SU-DHL-6 (cell line): Measurements from ENCODE around the gene LRFN2.

Source experiments
- H2AFZ ChIP-seq: fragments of 200-600 bp; sonication (generic); 2 replicates; pipeline ENCODE4 v1.6.1; 2014; ENCODE audit warnings: low read depth, mild to moderate bottlenecking, moderate library complexity, mixed read lengths, antibody characterized with exemption, low read length; ENCODE audit not compliant: severe bottlenecking
- H3F3A ChIP-seq: fragments of 200-600 bp; shearing (Covaris generic); 2 replicates; pipeline ENCODE4 v1.6.0; 2016; ENCODE audit warnings: antibody characterized with exemption, mild to moderate bottlenecking; ENCODE audit not compliant: insufficient read depth
- H3K27ac ChIP-seq: fragments of 200-600 bp; sonication (generic); 2 replicates; pipeline ENCODE4 v1.5.1; 2016; ENCODE audit warnings: low read depth, mild to moderate bottlenecking, low read length, moderate library complexity, mixed read lengths
- H3K27me3 ChIP-seq: fragments of 200-600 bp; sonication (generic), shearing (Covaris generic); 2 replicates; pipeline ENCODE4 v1.6.0; 2014; ENCODE audit warnings: mild to moderate bottlenecking, low read length
- H3K36me3 ChIP-seq: fragments of 200-600 bp; sonication (generic); 2 replicates; pipeline ENCODE4 v1.6.1; 2014; ENCODE audit warnings: mild to moderate bottlenecking, low read length, mixed read lengths
- H3K4me2 ChIP-seq: fragments of 300-600, 200-600 bp; shearing (Covaris generic), sonication (generic); 2 replicates; pipeline ENCODE4 v1.6.0; 2014; ENCODE audit warnings: low read length, low read depth, mild to moderate bottlenecking; ENCODE audit not compliant: poor library complexity, severe bottlenecking
- H3K4me3 ChIP-seq: fragments of 200-600 bp; sonication (generic); 2 replicates; pipeline ENCODE4 v1.5.1; 2014; ENCODE audit warnings: antibody characterized with exemption, low read length, mild to moderate bottlenecking, mixed read lengths; ENCODE audit not compliant: insufficient read depth, poor library complexity, severe bottlenecking
- H3K79me2 ChIP-seq: fragments of 200-600 bp; sonication (generic); 2 replicates; pipeline ENCODE4 v1.6.1; 2014; ENCODE audit warnings: mild to moderate bottlenecking, low read length, moderate library complexity; ENCODE audit not compliant: insufficient read depth
- H3K9ac ChIP-seq: fragments of 200-600 bp; sonication (generic); 2 replicates; pipeline ENCODE4 v1.7.0; 2014; ENCODE audit warnings: mild to moderate bottlenecking, low read length
- H3K9me2 ChIP-seq: fragments of 200-600 bp; sonication (generic); replicated peaks from 2 replicates; pipeline ENCODE4 v1.6.1; 2014; ENCODE audit warnings: low read length; ENCODE audit not compliant: insufficient read depth
- H3K9me3 ChIP-seq: fragments of 200-600 bp; sonication (generic); 2 replicates; pipeline ENCODE4 v1.6.1; 2014; ENCODE audit warnings: low read length, mixed read lengths; ENCODE audit not compliant: insufficient read depth
- H4K20me1 ChIP-seq: fragments of 200-600 bp; sonication (generic); 2 replicates; pipeline ENCODE4 v1.6.1; 2014; ENCODE audit warnings: low read depth, mild to moderate bottlenecking, antibody characterized with exemption, low read length, moderate library complexity, mixed read lengths
- EZH2phosphoT487 ChIP-seq: fragments of 200-600 bp; sonication (generic), shearing (Covaris generic); conservative IDR thresholded peaks from 2 replicates; pipeline ENCODE4 v1.6.1; 2018; ENCODE audit warnings: mild to moderate bottlenecking, antibody characterized with exemption, low read length, moderate library complexity, mixed read lengths
- TF ChIP-seq, protein P1 (sequence below): fragments of 200-600 bp; sonication (generic); IDR thresholded peaks from one replicate; pipeline ENCODE4 v1.5.1; 2017; ENCODE audit warnings: antibody characterized with exemption, mild to moderate bottlenecking, low read length, moderate library complexity; ENCODE audit not compliant: insufficient read depth, poor library complexity, severe bottlenecking

Gene LRFN2

DNA sequence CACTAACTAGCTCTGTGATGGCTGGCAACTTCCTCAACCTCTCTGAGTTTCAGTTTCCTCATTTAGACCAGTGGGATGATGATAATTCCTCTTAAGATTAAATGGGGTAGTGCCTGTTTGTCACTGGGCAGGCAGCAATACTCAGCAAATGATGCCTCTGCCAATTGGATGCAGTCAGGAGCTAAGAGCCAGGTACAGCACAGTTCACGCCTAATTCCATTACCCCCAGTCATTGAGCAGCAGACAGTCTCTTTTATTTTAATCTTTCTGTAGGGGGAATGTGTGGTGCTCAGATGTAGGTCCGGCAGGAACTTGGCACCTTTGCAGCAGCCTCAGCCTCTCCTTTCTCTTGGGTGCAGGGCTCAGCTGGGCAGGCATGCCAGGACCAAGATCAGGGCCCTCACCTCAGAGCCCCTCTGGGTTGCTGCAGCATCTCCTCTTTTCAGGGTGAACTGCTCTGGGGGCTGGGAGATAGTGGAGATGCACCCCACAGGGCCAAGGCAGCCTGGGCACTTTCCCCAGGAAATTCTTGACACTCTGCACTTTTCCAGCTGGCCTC, 243.8 kb downstream of the LRFN2 start:
- Histone ChIP-seq H2AFZ (no peak overlapping the region), H3K36me3 (no peaks in the 10 kb centered on the region), H3K9ac (no peak overlapping the region), H3K79me2 (no peaks in the 10 kb centered on the region), H3K4me3 (no peak overlapping the region), H3F3A (no peaks in the 10 kb centered on the region), H4K20me1 (no peaks in the 10 kb centered on the region), H3K9me2 (no peaks in the 10 kb centered on the region), H3K4me2 (no peak overlapping the region), H3K9me3 (no peaks in the 10 kb centered on the region), H3K27me3 (no peaks in the 10 kb centered on the region), H3K27ac (no peak overlapping the region)
- TF ChIP-seq, protein P1, sequence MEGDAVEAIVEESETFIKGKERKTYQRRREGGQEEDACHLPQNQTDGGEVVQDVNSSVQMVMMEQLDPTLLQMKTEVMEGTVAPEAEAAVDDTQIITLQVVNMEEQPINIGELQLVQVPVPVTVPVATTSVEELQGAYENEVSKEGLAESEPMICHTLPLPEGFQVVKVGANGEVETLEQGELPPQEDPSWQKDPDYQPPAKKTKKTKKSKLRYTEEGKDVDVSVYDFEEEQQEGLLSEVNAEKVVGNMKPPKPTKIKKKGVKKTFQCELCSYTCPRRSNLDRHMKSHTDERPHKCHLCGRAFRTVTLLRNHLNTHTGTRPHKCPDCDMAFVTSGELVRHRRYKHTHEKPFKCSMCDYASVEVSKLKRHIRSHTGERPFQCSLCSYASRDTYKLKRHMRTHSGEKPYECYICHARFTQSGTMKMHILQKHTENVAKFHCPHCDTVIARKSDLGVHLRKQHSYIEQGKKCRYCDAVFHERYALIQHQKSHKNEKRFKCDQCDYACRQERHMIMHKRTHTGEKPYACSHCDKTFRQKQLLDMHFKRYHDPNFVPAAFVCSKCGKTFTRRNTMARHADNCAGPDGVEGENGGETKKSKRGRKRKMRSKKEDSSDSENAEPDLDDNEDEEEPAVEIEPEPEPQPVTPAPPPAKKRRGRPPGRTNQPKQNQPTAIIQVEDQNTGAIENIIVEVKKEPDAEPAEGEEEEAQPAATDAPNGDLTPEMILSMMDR, result no peak
- no peak for TF ChIP-seq EZH2phosphoT487

DNA sequence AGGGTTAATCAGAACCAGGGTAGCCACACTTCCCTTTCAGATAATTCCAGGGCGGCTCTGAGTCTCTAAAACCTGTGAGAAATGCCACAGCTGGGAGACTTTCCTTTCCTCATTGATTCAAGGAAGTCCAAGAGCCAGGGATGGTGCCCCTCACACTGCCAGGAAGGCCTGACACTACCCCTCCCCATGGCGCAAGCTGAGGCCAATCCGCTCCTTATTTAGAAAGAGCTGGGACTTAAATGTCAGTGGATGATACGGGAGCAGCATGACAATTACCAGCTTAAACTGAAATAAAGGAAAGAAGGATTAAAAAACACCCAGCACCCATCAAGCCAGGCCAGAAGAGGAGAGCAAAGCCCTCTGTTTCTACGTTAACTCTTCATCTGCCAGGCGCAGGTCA, 244.4 kb downstream of the LRFN2 start:
- Histone ChIP-seq H2AFZ (no peak overlapping the region), H3F3A (no peaks in the 10 kb centered on the region), H3K4me3 (no peak overlapping the region), H3K9me3 (no peaks in the 10 kb centered on the region), H3K27me3 (no peaks in the 10 kb centered on the region), H3K4me2 (no peak overlapping the region), H3K36me3 (no peaks in the 10 kb centered on the region), H4K20me1 (no peaks in the 10 kb centered on the region), H3K9me2 (no peaks in the 10 kb centered on the region), H3K9ac (no peak overlapping the region), H3K27ac (no peak overlapping the region), H3K79me2 (no peaks in the 10 kb centered on the region)
- TF ChIP-seq, protein P1, result no peak
- TF ChIP-seq EZH2phosphoT487, result no peak

DNA sequence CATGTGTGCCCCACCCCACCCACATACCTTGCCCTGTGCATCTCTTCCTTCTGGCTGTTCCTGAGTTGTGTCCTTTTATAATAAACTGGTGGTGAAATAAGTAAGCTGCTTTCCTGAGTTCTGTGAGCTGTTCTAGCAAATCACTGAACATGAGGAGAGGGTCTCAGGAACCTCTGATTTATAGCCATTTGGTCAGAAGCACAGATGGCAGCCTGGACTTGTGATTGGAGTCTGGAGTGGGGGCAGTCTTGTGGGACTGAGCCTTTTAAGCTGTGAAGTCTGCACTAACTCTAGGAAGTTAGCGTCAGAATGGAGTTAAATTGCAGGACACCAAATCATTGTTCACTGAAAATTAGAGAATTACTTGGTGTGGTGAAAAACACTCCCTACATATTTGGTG, 245.4 kb downstream of the LRFN2 start:
- Histone ChIP-seq H3K9me3 (no peaks in the 10 kb centered on the region), H3K36me3 (no peaks in the 10 kb centered on the region), H3K4me2 (no peak overlapping the region), H3K4me3 (no peak overlapping the region), H3K9ac (no peak overlapping the region), H4K20me1 (no peaks in the 10 kb centered on the region), H3K27me3 (no peaks in the 10 kb centered on the region), H3K27ac (no peak overlapping the region), H2AFZ (no peak overlapping the region), H3K79me2 (no peaks in the 10 kb centered on the region), H3F3A (no peaks in the 10 kb centered on the region), H3K9me2 (no peaks in the 10 kb centered on the region)
- no peak for TF ChIP-seq EZH2phosphoT487
- TF ChIP-seq, protein P1, result no peak
